ENCODE measurements around the gene CASZ1.

Gene CASZ1

DNA sequence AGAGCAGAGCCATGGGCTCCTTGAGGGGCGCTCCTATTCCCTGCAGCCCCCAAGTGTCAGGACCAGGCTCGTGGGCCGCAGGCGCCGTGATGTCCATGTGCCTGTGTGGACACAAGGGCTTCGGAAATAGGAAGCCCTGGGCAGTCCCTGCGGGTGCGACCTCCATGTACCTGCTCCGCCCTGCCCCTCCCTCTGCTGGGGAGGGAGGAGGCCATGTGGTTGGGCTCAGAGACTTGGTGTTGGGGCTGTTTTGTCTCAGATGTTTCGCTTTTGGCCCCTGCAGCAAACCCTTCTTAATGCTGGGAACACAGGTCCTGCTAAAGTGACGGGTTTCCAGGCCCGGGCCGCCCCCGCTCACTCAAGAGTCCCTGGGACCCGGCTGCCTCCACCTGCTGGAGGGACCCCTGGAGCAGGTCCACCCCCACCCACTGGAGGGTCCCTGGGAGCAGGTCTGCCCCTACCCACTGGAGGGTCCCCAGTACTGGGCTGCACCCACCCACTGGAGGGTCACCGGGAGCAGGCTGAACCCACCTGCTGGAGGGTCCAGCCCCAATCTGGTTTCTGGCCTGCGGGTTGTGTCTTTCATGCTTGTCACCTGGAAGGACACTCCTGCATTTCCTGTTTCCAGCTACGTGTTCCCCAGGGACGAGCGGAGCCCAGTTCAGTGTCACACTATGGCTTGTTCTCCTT is 165.2 kb downstream of the CASZ1 start:
- no peak for DNase-seq (ENCODE audit: extremely low read depth in 1 of 2, low read depth in 1 of 2)

DNA sequence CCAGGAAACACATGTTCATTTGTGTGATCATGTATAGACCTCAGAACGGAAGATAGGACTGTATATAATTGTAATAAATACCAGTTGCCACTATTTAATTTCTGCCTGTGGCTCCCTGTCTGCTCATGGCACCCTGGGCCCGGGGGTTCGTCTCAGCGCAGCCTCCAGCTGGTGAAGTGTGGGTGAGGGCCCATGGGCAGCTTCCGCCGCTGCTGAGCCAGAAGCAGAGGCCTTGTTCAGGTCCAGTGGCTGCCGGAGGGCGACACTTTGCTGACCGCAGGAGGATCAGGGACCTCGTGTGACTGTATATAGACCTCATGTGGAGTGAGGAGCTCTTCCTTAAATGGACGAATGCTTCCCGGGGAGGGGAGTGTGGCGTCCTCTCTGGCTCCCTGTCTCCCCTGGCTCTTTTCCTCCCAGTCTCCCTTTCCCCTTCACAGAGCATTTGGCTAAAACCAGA is 165.8 kb downstream of the CASZ1 start:
- no peak for DNase-seq (ENCODE audit: extremely low read depth in 1 of 2, low read depth in 1 of 2)

DNA sequence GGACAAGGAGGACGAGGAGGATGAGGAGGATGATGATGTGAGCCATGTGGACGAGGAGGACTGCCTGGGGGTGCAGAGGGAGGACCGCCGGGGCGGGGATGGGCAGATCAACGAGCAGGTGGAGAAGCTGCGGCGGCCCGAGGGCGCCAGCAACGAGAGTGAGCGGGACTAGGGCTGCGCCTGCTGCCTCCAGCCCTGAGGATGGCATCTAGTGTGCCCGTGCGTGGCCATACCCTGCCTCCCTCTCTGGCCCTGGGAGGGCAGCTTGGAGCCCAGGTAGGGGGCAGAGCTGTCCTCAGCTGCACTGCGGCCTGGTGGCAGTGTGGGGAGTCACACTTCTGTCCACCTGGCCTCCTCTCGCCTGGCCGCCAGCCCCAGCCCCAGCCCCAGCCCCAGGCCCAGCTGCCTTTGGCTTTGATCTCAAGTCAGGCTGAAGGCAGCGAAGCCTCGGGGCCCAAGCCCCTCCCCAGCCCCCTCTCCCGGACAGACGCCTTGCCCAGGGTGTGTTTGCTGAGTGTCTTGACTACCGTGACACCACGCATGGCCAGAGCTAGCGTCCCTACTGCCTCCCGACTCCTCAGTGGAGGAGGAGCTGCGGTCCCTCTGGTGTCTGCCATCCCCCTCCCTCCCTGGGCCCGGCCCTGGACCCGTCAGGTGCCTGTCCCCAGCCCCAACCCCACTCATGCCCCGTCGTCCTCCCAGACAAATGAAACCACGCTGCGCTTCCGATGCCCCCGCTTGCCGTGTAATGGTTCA is 166.5 kb downstream of the CASZ1 start:
- no peak for DNase-seq (ENCODE audit: extremely low read depth in 1 of 2, low read depth in 1 of 2)

DNA sequence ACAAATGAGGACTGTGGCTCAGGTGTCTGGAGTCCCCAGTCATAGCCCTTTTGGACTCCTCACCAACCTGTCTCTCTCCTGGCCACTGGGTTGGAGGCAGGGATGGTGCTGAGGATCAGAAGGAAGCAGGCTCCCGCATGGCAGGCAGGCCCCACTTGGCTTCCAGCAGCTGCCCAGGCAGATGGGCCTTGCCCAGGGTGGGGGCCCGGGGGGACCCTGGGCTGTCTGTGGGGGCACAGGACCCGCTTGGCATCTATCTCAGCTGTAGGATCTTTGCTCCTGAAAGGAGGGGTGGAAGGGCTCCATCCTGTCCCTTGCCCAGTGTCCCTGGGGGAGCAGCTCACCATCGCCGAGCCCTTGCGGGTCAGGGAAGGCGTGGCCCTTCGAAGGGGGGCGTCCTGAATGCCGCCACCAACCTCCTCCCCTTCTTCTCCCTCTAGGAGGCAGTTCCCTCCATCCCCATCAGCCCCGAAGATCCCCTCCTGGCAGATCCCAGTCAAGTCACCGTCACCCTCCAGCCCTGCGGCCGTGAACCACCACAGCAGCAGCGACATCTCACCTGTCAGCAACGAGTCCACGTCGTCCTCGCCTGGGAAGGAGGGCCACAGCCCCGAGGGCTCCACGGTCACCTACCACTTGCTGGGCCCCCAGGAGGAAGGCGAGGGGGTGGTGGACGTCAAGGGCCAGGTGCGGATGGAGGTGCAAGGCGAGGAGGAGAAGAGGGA is 167.2 kb downstream of the CASZ1 start:
- DNase-seq (ENCODE audit: extremely low read depth in 1 of 2, low read depth in 1 of 2) = no peak

DNA sequence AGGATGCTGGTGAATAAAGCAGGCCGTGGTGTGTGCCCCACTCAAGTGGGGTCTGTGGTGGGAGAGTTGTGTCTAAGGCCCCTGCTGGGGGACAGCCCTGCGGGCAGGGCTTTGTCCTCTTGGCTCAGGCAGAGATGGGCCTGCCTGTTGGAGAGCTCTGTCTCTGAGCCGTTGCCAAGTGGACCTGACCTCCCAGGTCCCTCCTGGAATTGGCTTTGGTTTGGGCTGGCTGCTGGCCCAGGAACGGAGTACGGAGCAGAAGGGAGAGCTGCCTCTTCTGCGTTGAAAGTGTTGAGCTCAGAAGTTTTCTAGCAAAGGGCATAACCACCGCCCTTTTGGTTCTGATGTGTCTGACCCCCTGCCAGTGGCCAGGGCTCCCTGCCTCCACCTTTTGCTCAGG is 167.8 kb downstream of the CASZ1 start:
- no peak for DNase-seq (ENCODE audit: extremely low read depth in 1 of 2, low read depth in 1 of 2)

DNA sequence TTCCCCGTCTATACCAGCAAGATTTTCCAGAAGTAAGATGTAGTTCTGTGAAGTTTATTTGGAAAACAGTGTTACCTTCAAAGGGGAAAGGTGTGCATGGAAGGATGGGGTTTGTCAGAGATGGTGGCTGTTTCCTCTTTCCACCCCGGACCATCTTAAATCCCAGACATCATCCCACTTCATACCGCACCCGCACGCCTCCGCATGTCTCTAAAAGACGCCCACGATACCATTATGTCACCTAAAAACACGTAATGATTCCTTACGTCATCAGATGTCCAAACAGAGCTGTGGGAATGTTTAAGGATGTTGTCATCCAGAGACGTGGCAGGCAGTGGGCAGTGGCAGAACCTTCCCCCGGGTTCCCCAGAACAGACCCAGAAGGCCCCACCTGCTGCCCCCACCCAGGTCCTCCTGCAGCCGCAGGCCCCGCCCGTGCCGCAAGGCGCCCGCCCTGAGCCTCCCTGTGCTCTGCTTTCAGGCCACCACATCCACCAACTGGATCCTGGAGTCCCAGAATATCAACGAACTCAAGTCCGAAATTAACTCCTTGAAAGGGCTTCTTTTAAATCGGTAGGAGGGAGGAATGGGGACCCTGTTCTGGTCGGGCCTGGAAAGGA is 169.5 kb downstream of the CASZ1 start:
- no peak for DNase-seq (ENCODE audit: extremely low read depth in 1 of 2, low read depth in 1 of 2)

DNA sequence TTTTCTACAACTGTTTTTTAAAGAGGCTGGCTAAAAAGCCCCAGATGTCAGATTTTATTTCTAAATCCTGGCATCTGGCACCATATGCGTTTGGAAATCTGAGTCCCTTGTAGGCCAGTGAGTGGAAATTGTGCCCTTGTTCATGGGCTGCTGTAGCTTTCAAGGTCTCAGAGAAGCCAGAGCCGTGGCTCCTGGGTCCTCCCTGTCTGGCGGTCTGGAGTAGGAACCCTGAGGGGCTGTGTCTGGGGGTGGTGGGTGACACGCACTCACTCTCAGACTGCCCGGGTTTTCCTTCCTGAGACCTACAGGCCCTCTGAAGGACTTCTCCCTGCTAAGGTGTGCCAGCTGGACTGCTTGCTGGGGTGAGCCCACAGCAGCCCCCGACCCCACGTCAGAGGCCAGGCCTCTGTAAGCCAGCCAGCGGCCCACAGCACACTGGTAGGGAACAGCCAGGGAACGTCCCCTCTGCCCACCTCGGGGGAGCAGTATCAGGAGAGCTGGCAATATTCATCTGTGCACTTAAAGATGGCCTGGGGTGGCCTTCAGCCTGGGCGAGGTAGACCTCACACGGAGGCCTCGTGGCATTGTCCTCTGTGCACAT is 170.2 kb downstream of the CASZ1 start:
- no peak for DNase-seq (ENCODE audit: extremely low read depth in 1 of 2, low read depth in 1 of 2)

DNA sequence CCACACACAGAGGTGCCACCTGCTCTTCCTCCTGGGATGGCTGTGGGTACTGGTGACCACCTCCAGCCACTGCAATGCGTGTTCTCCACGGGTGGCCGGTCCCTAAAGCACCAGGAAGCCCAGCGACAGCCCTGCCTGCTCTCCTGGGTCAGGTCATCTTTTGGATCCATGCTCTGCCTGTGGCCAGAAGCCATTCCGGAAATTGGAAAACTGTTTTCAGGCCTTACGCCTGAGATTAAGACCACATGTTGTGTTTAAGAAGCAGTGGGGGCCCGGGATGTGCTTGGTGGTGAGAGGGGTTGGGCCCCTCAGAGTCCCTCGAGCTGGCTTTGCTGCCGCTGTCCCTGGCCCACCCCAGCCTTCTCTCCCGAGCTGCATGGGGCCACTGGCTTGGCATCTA is 170.9 kb downstream of the CASZ1 start:
- DNase-seq (ENCODE audit: extremely low read depth in 1 of 2, low read depth in 1 of 2) = no peak

DNA sequence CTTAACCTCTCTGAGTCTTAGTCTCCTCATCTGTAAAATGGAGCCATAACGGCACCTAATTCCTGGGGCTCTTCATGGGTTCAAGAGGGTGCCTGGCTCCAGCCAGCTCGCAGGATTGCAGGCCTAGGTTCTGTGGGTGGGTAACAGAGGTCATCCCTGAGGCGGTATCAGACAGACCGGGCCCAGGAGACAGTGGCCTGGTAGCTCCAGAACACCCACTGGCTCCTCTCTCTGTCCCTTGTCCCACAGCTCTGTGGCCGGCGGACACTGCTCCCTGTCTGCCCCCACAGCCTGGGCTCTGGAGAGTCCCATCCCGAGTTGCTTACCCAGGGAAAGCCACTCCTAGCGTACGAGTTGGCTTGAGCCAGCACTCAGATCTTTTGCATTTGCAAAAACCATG is 171.4 kb downstream of the CASZ1 start:
- DNase-seq (ENCODE audit: extremely low read depth in 1 of 2, low read depth in 1 of 2) = no peak

DNA sequence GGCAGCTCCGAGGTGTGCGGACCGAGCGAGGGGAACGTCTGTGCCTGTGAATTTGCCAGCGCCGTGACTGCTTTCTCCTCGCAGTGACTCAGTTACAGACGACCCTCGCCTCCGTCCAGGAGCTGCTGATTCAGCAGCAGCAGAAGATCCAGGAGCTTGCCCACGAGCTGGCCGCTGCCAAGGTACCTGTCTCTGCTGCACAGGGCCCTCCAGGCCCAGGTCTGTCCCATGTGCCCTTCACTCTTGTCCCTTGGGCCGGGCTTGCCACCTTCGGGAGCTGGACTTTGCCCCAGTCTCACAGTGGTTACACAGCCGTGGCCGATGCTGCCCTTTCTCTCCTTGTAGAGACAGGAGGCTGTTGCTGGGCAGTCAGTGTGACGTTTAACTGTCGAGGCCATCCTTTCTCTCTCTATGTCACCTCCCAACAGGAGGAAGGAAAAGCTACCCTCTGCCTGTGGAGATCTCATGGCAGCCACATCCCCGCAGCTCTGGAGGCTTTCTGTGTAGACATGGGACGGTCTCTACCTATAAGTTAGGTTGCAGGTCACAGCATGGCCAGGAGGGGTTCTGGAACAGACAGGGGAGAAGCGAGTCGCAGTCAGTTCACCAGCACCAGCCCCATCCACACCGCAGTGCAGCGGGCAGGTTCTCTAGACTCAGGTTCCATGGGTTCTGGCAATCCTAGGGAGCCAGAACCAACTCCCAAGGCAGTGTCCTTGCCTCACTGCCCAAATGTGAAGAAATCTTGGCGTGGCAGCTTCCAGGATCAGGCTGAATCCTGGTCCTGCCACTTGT is 172.0 kb downstream of the CASZ1 start:
- DNase-seq (ENCODE audit: extremely low read depth in 1 of 2, low read depth in 1 of 2) = no peak

DNA sequence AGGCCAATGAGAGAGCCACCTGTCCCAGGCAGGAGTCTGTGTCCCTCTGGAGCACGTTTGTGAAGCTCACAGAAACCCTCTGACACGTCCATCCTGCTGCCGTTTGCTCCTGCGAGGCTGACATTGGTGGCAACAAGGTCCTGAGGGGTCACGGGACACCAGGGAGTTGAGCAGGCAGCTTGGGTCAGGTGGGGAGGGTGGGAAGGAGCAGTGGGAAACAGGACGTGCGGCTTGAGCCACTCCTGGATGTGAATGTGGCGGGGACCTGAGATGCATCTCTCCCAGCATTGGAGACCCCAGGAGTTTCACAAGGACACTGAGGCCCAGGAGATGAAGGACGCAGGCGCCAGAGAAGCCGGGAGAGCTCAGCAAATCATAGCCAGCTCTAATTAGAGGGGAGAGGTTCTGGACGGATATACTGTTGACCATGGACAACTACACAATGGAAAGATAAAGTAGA is 172.7 kb downstream of the CASZ1 start:
- no peak for DNase-seq (ENCODE audit: extremely low read depth in 1 of 2, low read depth in 1 of 2)

DNA sequence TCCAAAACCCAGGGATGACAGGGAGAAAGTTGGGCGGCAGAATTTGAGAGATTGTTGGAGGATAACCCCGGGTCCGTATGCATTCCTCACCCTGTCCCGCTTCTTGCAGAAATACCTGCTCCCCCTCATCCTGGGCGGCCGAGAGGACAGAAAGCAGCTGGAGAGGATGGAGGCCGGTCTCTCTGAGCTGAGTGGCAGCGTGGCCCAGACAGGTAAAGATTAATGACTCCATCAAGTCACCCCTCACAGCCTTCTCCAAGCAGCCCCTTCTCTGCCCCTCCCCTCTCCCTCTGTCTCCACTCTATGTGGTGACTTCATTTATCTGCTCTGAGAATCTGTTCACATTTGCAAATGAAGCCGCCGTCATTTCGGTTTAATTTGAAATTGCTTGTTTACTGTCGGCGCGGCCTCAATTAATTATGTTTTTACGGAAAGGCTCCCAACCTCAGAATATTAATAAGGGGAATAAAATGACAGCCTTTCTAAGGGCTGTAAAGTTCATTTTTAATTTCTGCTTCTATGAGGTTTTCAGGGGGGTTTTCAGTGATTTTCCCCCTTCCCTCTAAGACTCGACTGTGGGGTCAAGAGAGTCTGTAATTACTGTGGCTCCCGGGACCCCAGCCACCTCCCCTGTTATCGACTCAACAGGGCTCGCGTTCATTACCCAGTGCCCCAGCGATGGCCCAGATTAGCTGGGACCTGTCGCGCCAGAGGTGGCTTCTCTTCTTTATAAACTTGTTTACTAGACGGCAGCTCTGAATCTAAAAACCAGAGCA is 173.3 kb downstream of the CASZ1 start:
- DNase-seq (ENCODE audit: extremely low read depth in 1 of 2, low read depth in 1 of 2) = no peak

DNA sequence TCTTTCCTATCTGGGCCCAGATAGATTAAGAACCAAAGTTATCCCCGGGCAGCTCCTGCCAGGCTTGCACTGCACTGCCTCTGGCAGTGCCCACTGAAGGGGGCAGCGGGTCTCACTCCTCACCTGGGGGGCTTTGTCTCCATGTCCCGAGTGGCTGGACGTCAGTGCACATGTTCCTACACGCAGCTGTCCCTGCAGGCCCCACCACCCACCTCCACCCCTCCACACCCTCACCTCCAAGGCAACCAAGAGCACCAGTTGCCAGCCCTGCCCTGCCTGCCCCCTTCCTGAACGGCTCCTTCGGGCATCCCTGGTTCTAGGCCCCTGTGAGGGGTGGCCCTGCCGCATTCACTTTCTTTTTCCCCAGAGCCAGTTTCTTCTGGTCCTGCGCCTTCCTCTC is 174.5 kb downstream of the CASZ1 start:
- DNase-seq (ENCODE audit: extremely low read depth in 1 of 2, low read depth in 1 of 2) = no peak

DNA sequence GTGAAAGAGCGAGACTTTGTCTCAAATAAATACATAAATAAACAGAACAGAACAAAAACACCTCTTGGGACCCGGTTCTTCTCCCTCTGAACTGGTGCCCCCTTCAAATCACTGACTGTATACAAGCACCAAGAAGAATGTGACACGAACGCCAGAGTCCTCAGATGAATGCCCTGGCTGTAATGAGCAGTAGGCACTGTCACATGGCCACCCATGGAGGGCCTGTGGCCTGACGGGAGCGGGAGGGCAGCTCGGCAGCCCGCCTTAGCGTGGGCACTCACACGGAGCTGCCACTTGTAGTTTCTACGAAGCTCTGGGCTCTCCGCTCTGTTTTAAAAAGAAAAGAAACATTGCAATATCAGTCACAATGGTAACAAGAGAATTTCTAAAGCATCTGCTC is 175.7 kb downstream of the CASZ1 start:
- no peak for DNase-seq (ENCODE audit: extremely low read depth in 1 of 2, low read depth in 1 of 2)

DNA sequence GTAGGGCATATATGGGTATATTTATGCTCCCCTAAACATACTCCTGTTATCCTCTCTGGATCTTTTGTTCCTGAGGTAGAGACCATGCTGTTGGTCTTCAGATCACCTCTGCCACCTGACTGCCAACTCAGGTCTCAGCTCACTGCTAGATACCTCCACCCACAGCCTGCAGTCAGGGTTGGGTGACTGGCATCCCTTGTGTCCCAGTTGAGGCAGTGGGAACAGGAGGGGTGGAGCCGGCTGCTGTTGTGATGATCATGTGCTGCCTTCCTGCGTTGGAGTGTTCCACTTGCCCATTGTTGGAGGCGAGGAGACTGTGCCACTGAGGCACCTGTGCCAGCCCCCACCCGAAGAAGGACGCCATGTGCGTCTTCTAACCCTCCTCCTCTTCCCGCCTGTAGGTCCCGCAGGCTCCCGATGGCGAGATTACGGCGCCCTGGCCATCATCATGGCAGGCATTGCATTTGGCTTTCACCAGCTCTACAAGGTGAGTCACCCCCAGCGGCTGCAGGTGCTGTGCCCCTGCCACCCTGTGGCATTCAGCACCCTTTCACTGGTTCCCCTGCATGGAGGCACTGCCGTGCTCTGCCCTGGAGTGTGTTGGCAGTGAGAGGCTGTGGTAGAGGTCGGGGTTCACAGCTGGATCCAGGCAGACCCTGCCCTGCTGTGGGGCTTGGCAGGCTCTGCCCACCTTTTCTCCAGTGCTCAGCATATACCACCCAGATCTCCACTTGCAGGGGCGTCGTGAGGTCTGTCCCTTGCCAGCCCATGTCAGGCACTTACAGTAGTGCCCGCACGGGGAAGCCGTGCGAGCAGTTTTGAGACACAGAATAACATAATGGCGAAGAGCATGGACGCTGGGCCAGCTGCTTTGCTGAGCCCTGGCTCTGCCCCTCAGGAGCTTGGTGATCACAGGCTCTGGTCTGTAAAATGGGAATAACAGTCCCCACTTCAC is 178.2 kb downstream of the CASZ1 start:
- DNase-seq (ENCODE audit: extremely low read depth in 1 of 2, low read depth in 1 of 2) = no peak

DNA sequence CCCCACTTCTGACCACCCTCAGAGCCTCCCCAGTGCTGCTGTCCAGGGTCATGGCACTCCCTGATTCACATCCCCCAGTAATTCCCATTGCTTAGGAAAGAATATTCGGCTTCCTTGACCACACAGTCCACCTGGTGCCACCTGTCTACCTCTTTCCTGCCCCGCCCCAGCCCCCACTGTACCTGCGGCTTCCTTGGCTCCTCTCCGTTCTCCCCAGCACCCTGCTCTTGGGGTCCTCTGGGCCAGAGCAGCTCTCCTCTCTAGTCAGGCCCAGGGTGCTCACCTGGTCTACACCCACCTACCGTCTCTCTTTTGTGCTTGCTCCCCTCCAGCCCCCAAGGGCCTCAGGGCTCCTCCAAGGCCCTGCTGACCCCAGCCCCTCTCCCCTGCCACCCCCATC is 179.1 kb downstream of the CASZ1 start:
- DNase-seq (ENCODE audit: extremely low read depth in 1 of 2, low read depth in 1 of 2) = no peak

DNA sequence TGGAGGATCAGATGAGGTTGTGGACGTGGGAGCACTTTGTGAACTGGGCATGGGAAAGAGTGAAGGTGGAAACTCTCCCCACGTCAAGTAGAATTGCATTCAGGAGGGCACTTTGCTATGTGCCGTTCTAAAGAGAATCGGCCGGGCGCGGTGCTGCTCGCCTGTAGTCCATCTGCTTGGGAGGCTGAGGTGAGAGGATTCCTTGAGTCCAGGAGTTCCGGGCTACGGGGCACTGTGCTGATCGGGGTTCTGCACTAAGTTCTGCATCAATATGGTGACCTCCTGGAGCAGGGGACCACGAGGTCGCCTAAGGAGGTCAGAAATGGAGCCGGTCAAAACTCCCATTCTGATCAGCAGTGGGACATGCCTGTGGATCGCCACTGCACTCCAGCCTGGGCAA is 179.8 kb downstream of the CASZ1 start:
- no peak for DNase-seq (ENCODE audit: extremely low read depth in 1 of 2, low read depth in 1 of 2)

DNA sequence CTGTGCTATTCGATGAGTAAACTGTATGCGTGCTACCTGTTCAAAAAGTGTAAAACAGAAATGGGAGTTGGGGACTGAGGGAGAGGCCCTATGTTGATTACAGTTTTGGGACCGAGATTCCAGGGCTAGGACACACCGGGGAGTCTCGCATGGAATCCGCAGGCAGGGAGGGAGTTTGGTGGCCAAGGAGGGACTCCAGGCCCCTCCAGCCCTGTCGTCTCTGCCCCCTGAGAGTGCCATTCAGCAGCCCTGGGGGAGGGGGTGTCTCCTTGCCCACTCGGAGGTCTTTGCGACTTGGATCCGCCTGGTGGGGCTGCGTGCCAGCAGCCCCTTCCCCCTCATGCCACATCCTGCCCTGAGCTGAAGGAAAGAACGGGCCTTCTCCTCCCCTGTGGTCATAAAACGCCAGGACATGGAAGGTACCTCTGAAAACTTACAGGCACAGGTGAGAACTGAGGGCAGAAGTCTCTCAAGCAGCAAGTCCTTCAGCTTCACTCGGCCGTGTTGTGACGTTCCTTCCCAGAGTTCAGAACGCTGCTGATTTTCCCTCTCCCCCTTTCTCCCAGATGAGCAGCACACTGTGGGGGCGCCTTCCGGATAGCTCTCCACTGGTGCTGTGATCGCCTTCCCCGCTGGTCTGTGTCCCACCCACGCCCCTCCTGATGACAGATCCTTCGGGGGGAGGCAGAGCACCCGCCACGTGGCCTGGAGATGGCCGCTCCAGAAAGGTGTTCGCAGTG is 180.3 kb downstream of the CASZ1 start:
- DNase-seq (ENCODE audit: extremely low read depth in 1 of 2, low read depth in 1 of 2) = no peak
